Tibial nerve (tissue), 4 donors: ENCODE data around the gene CYLD. TPM values are rescaled to one million over a fixed set of nuclear protein-coding genes. Genes with fewer than 3 reads are reported as not detected.

Source experiments
- DNase-seq, 2 donors: peaks; one replicate each; pipeline ENCODE4 v3.0.0-alpha.2; 2019; ENCODE audit warnings: low spot score in 2 of 2
- H3K27ac ChIP-seq, 4 donors: fragments of 200-600 bp; sonication (generic) in 3 of 4; one replicate each; pipeline ENCODE4 v1.5.1; 2017 to 2019; ENCODE audit warnings: mild to moderate bottlenecking in 1 of 4
- H3K27me3 ChIP-seq, 2 donors: fragments of 200-600 bp; sonication (generic) in 1 of 2; one replicate each; pipeline versions ENCODE4 v1.5.1 to v1.6.0; 2017 to 2019
- H3K36me3 ChIP-seq, 3 donors: fragments of 200-600 bp; sonication (generic); one replicate each; pipeline ENCODE4 v1.5.1; 2018 to 2019
- H3K4me1 ChIP-seq, 4 donors: fragments of 200-600 bp; sonication (generic) in 3 of 4; one replicate each; pipeline ENCODE4 v1.5.1; 2017 to 2019
- H3K4me3 ChIP-seq, 4 donors: fragments of 200-600 bp; sonication (generic) in 3 of 4; one replicate each; pipeline ENCODE4 v1.5.1; 2017 to 2019; ENCODE audit warnings: mild to moderate bottlenecking in 1 of 4, moderate library complexity in 1 of 4
- H3K9me3 ChIP-seq, 4 donors: fragments of 200-600 bp; sonication (generic) in 3 of 4; one replicate each; pipeline ENCODE4 v1.5.1; 2017 to 2019
- CTCF ChIP-seq, 5 experiments: fragments of 200-600 bp in 3 of 5; fragments of 450-650 bp in 2 of 5; sonication (generic) in 3 of 5; IDR thresholded peaks; one replicate each; pipeline ENCODE4 v1.5.1; 2016 to 2019; ENCODE audit warnings: antibody characterized with exemption in 5 of 5, mild to moderate bottlenecking in 3 of 5, moderate library complexity in 2 of 5
- EP300 ChIP-seq, 2 donors: sonication (generic); formaldehyde crosslinking; IDR thresholded peaks; one replicate each; pipeline ENCODE4 v1.6.1; 2017; ENCODE audit warnings: antibody characterized with exemption in 2 of 2, mild to moderate bottlenecking in 1 of 2
- POLR2A ChIP-seq, 2 donors: fragments of 450-650 bp; IDR thresholded peaks; one replicate each; pipeline ENCODE4 v1.6.1; 2017; ENCODE audit warnings: antibody characterized with exemption in 2 of 2, mild to moderate bottlenecking in 2 of 2, moderate library complexity in 2 of 2
- WGBS, 2 donors: methylation state at CpG; one replicate each; pipeline ENCODE4 v1.1.5; 2018; 5-methylcytosine and 5-hydroxymethylcytosine counted together
- total RNA-seq, 4 donors: library from RNA; depleted of rRNA; stranded (reverse); fragments of >200 nt; gene quantifications; one replicate each; pipeline ENCODE4 v1.1.0, GENCODE V29; 2016

CYLD gene
- total RNA-seq, 4 donors from 2014 or later = 23.7 to 52.7 (median 38.3) TPM

GRCh38 chr16:50695017-50696000 lies 46.6 kb upstream of the CYLD start:
- WGBS, 2 donors = 94% methylated on average over 9 of the region's 9 CpGs
- DNase-seq = no peak
- H3K36me3 ChIP-seq = no peaks in the 10 kb centered on the region
- H3K27me3 ChIP-seq = no peaks in the 10 kb centered on the region
- H3K27ac ChIP-seq = peak overlapping the region in 3 of 4 donors; percentile 55 to 87 (median 69)
- H3K9me3 ChIP-seq = no peaks in the 10 kb centered on the region
- peaks cover 0 to 38% (median 20%) of the 10 kb centered on the region in 4 donors for H3K4me1 ChIP-seq
- H3K4me3 ChIP-seq = no peak overlapping the region
- no peak for TF ChIP-seq POLR2A (IDR thresholded peaks at IDR 0.05)
- TF ChIP-seq EP300 (IDR thresholded peaks at IDR 0.05) = peak in 1 of 2 donors; percentile 73

- 48 to 60% methylated on average over 5 of the region's 5 CpGs for WGBS, 2 donors
- DNase-seq = no peak
- H3K4me3 ChIP-seq = no peak overlapping the region
- H3K27ac ChIP-seq = peak overlapping the region in 3 of 4 donors; percentile 55 to 87 (median 69)
- H3K27me3 ChIP-seq = no peaks in the 10 kb centered on the region
- TF ChIP-seq CTCF (IDR thresholded peaks at IDR 0.05) (no peak), POLR2A (IDR thresholded peaks at IDR 0.05) (no peak), EP300 (IDR thresholded peaks at IDR 0.05) (no peak)
- peaks cover 0 to 38% (median 20%) of the 10 kb centered on the region in 4 donors for H3K4me1 ChIP-seq
- no peaks in the 10 kb centered on the region for H3K36me3 ChIP-seq
- H3K9me3 ChIP-seq = no peaks in the 10 kb centered on the region
These were observed 45.8 kb upstream of the CYLD start for GRCh38 chr16:50696126-50696525.

DNA sequence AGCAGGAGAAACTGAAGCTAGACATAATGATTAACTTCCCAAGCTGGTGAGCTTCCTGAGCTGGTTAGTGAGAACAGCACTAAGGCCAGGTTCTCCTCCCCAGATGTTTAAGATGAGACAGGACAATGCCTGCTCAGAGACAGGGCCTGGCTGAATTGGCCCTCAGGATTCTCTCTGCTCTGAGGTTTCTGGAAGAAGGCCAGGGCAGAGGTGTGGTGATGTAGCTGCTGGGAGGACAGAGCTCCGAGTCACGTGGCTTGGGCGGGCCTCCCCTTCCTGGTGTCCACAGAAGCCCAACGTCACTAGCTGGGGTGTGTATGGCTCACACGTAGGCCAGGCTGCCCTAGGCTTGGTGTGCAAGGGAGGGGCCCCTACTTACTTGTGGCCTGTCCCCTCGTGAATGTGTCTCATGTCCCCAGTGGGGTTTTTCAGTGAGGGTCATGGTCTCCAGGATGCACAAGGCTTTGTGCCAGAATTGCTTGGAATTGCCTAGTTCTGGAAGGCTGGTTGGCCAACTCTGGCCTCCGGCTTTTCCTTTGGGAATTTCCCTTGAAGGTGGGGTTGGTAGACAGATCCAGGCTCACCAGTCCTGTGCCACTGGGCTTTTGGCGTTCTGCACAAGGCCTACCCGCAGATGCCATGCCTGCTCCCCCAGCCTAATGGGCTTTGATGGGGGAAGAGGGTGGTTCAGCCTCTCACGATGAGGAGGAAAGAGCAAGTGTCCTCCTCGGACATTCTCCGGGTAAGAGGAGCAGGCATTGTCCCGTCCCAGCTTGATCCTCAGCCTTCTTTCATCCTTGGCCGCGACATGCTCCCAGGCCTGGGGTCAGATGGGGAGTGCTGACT lies 45.1 kb upstream of the CYLD start:
- Histone ChIP-seq H3K27ac (peak overlapping the region; percentile 21 to 87 (median 62)), H3K36me3 (no peaks in the 10 kb centered on the region), H3K4me1 (peaks cover 0 to 38% (median 20%) of the 10 kb centered on the region in 4 donors), H3K27me3 (no peaks in the 10 kb centered on the region), H3K9me3 (no peaks in the 10 kb centered on the region), H3K4me3 (no peak overlapping the region)
- WGBS, 2 donors = 69 to 83% methylated on average over 11 to 12 of the region's 15 CpGs
- DNase-seq = peak; percentile 73 to 81
- TF ChIP-seq POLR2A (IDR thresholded peaks at IDR 0.05) = peak in 1 of 2 donors; percentile 30
- TF ChIP-seq CTCF (IDR thresholded peaks at IDR 0.05) = no peak
- TF ChIP-seq EP300 (IDR thresholded peaks at IDR 0.05) = peak in 1 of 2 donors; percentile 55

DNA sequence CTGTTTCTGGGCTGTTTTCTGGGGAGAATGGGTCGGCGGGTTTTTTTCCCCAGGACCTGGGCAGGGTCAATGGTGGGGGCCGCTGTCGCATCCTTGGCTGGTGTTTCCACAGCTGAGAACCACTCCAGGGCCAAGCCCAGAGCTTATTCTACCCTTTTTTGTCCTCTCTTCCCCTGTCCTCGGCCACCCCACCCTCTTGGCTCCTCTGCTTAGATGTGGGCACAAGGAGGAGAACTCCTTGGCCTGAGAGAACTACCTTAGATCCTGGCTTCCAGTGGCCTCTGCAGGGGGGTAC lies 44.5 kb upstream of the CYLD start:
- DNase-seq = no peak
- H3K9me3 ChIP-seq = no peaks in the 10 kb centered on the region
- no peak overlapping the region for H3K4me3 ChIP-seq
- no peaks in the 10 kb centered on the region for H3K36me3 ChIP-seq
- WGBS, 2 donors = 95 to 96% methylated on average over 5 of the region's 5 CpGs
- H3K4me1 ChIP-seq = peaks cover 0 to 38% (median 20%) of the 10 kb centered on the region in 4 donors
- TF ChIP-seq EP300 (IDR thresholded peaks at IDR 0.05) = no peak
- TF ChIP-seq POLR2A (IDR thresholded peaks at IDR 0.05) = no peak
- TF ChIP-seq CTCF (IDR thresholded peaks at IDR 0.05) = no peak
- peak overlapping the region; percentile 21 to 87 (median 62) for H3K27ac ChIP-seq
- no peaks in the 10 kb centered on the region for H3K27me3 ChIP-seq

- TF ChIP-seq POLR2A (IDR thresholded peaks at IDR 0.05) (no peak), EP300 (IDR thresholded peaks at IDR 0.05) (peak in 1 of 2 donors; percentile 13), CTCF (IDR thresholded peaks at IDR 0.05) (no peak)
- Histone ChIP-seq H3K27ac (peak overlapping the region; percentile 21 to 87 (median 62)), H3K27me3 (no peaks in the 10 kb centered on the region), H3K4me1 (peaks cover 0 to 38% (median 20%) of the 10 kb centered on the region in 4 donors), H3K9me3 (peaks cover 0 to 2% (median 0%) of the 10 kb centered on the region in 4 donors), H3K36me3 (no peaks in the 10 kb centered on the region), H3K4me3 (peak overlapping the region; percentile 24 to 52 (median 47))
- DNase-seq = no peak
- WGBS, 2 donors = 43 to 44% methylated on average over 18 to 19 of the region's 19 CpGs
These were observed 43.8 kb upstream of the CYLD start for GRCh38 chr16:50697881-50698767.
